ENCODE measurements around the gene OR8D1. TPM values are rescaled to one million over a fixed set of nuclear protein-coding genes. Genes with fewer than 3 reads are reported as not detected.

OR8D1 gene
- total RNA-seq, 6 experiments from 2014 or later = not detected

GRCh38 chr11:124311269-124311668, 2.5 kb downstream of the OR8D1 start:
- H3K27ac ChIP-seq = no peak overlapping the region
- H3K4me1 ChIP-seq = no peaks in the 10 kb centered on the region
- WGBS (ENCODE audit: insufficient coverage, low coverage, low lambda C conversion rate, missing lambda C conversion rate) = 61% methylated on average over 4 of the region's 5 CpGs
- no peaks in the 10 kb centered on the region for H3K9me3 ChIP-seq
- ATAC-seq = no peak
- intact Hi-C loops (cut with DNase I) = no loop called here
- DNase-seq = no peak
- TF ChIP-seq POLR2A (IDR thresholded peaks at IDR 0.05) (no peak), CTCF (IDR thresholded peaks at IDR 0.05) (no peak)
- H3K36me3 ChIP-seq = no peaks in the 10 kb centered on the region
- H3K4me3 ChIP-seq = no peak overlapping the region
- H3K27me3 ChIP-seq = no peaks in the 10 kb centered on the region

- DNase-seq = no peak
- Histone ChIP-seq H3K4me3 (no peak overlapping the region), H3K27me3 (no peaks in the 10 kb centered on the region), H3K9me3 (no peaks in the 10 kb centered on the region), H3K36me3 (no peaks in the 10 kb centered on the region), H3K4me1 (no peaks in the 10 kb centered on the region), H3K27ac (no peak overlapping the region)
- no peak for ATAC-seq
- no peak for TF ChIP-seq CTCF (IDR thresholded peaks at IDR 0.05)
- intact Hi-C loops (cut with DNase I) = no loop called here
These were observed 3.0 kb downstream of the OR8D1 start for GRCh38 chr11:124310721-124311120.

GRCh38 chr11:124307093-124307492, 6.7 kb downstream of the OR8D1 start:
- peak in 3 of 4 donors; percentile 55 to 85 (median 63) for ATAC-seq
- TF ChIP-seq CTCF (IDR thresholded peaks at IDR 0.05) (no peak), POLR2A (IDR thresholded peaks at IDR 0.05) (no peak)
- Histone ChIP-seq H3K27ac (no peak overlapping the region), H3K4me3 (no peak overlapping the region), H3K9me3 (no peaks in the 10 kb centered on the region), H3K27me3 (no peaks in the 10 kb centered on the region), H3K4me1 (no peaks in the 10 kb centered on the region), H3K36me3 (no peaks in the 10 kb centered on the region)
- no peak for DNase-seq
- intact Hi-C loops (cut with DNase I) = no loop called here

GRCh38 chr11:124302347-124303125, 11.2 kb downstream of the OR8D1 start:
- no peak for TF ChIP-seq POLR2A (IDR thresholded peaks at IDR 0.05)
- TF ChIP-seq CTCF (IDR thresholded peaks at IDR 0.05) = no peak
- 32% methylated on average over 3 of the region's 3 CpGs for WGBS (ENCODE audit: insufficient coverage, low coverage, low lambda C conversion rate, missing lambda C conversion rate)
- Histone ChIP-seq H3K36me3 (no peaks in the 10 kb centered on the region), H3K4me1 (no peaks in the 10 kb centered on the region), H3K27ac (no peak overlapping the region), H3K4me3 (no peak overlapping the region), H3K27me3 (no peaks in the 10 kb centered on the region), H3K9me3 (no peaks in the 10 kb centered on the region)
- no peak for DNase-seq
- intact Hi-C loops (cut with DNase I) = no loop called here
- ATAC-seq = no peak

- intact Hi-C loops (cut with DNase I) = no loop called here
- no peaks in the 10 kb centered on the region for H3K27me3 ChIP-seq
- H3K36me3 ChIP-seq = no peaks in the 10 kb centered on the region
- DNase-seq (no peak), ATAC-seq (peak in 1 of 4 donors; percentile 75)
- no peak for TF ChIP-seq POLR2A (IDR thresholded peaks at IDR 0.05)
- no peak for TF ChIP-seq CTCF (IDR thresholded peaks at IDR 0.05)
- no peak overlapping the region for H3K4me3 ChIP-seq
- WGBS (ENCODE audit: insufficient coverage, low coverage, low lambda C conversion rate, missing lambda C conversion rate) = 70% methylated on average over 3 of the region's 3 CpGs
- no peaks in the 10 kb centered on the region for H3K9me3 ChIP-seq
- no peaks in the 10 kb centered on the region for H3K4me1 ChIP-seq
- H3K27ac ChIP-seq = no peak overlapping the region
These were observed 12.2 kb downstream of the OR8D1 start for GRCh38 chr11:124301548-124301947.
